Naive thymus-derived CD8-positive, alpha-beta T cell (primary cell): Measurements from ENCODE around the gene SARNP. TPM values are rescaled to one million over a fixed set of nuclear protein-coding genes. Genes with fewer than 3 reads are reported as not detected.
A peak's percentile ranks its signal among the peaks of the same experiment; 100 is the strongest.

Experiments
- ATAC-seq, 2 donors: fragments of 150-1000 bp; cut with Tn5 transposase in 1 of 2; sonication (Bioruptor Pico), chemical (Tn5 transposase) in 1 of 2; 1 replicate in 1 of 2; 2 replicates in 1 of 2; pipeline ENCODE4 v1.10.0; 2021; ENCODE audit warnings: mild to moderate bottlenecking in 2 of 2, moderate library complexity in 2 of 2
- POLR2A ChIA-PET: fragments of 350-600 bp; sonication (Branson Sonifier 250); formaldehyde crosslinking; loops from one replicate; lab custom pipeline; 2021; ENCODE audit warnings: antibody characterized with exemption; lab: Charles Lee
- DNase-seq, 10 donors: peaks; one replicate each; pipeline versions ENCODE4 v3.0.0 to v3.0.0-alpha.2; 2020 to 2022
- H3K27ac Mint-ChIP-seq, 10 donors: one replicate each; pipeline ENCODE4 v1.8.0; 2020 to 2022; ENCODE audit warnings: mild to moderate bottlenecking in 10 of 10, mixed read lengths in 10 of 10, moderate library complexity in 4 of 10, inconsistent platforms in 1 of 10
- H3K27me3 Mint-ChIP-seq, 5 donors: one replicate each; pipeline ENCODE4 v1.8.0; 2021 to 2022; ENCODE audit warnings: mixed read lengths in 5 of 5
- H3K36me3 Mint-ChIP-seq, 3 donors: one replicate each; pipeline ENCODE4 v1.8.0; 2020 to 2022; ENCODE audit warnings: mixed read lengths in 3 of 3, mild to moderate bottlenecking in 2 of 3, inconsistent platforms in 1 of 3
- H3K4me1 Mint-ChIP-seq, 4 donors: one replicate each; pipeline ENCODE4 v1.8.0; 2021 to 2022; ENCODE audit warnings: mixed read lengths in 4 of 4
- H3K4me3 Mint-ChIP-seq, 10 donors: one replicate each; pipeline ENCODE4 v1.8.0; 2020 to 2022; ENCODE audit warnings: mild to moderate bottlenecking in 10 of 10, mixed read lengths in 10 of 10, moderate library complexity in 6 of 10, inconsistent platforms in 1 of 10
- H3K9me3 Mint-ChIP-seq, 9 donors: one replicate each; pipeline ENCODE4 v1.8.0; 2020 to 2022; ENCODE audit warnings: mixed read lengths in 9 of 9, mild to moderate bottlenecking in 3 of 9, inconsistent platforms in 1 of 9, moderate library complexity in 1 of 9
- polyA plus RNA-seq, 3 donors: library from polyadenylated mRNA; unstranded; fragments of 300-500 nt; fragmentation: Illumina TruSeq; gene quantifications; one replicate each; pipeline ENCODE4 v1.2.3, GENCODE V29; 2021
- total RNA-seq, 8 experiments: library from RNA in 2 of 8; stranded (reverse) in 2 of 8; gene quantifications; one replicate each; pipeline ENCODE4 v1.2.3 and lab custom pipeline; 2021 to 2026

The SARNP gene
- total and polyA plus RNA-seq, 5 experiments from 2014 or later: 43.6 to 104 (median 93.6) TPM

DNA sequence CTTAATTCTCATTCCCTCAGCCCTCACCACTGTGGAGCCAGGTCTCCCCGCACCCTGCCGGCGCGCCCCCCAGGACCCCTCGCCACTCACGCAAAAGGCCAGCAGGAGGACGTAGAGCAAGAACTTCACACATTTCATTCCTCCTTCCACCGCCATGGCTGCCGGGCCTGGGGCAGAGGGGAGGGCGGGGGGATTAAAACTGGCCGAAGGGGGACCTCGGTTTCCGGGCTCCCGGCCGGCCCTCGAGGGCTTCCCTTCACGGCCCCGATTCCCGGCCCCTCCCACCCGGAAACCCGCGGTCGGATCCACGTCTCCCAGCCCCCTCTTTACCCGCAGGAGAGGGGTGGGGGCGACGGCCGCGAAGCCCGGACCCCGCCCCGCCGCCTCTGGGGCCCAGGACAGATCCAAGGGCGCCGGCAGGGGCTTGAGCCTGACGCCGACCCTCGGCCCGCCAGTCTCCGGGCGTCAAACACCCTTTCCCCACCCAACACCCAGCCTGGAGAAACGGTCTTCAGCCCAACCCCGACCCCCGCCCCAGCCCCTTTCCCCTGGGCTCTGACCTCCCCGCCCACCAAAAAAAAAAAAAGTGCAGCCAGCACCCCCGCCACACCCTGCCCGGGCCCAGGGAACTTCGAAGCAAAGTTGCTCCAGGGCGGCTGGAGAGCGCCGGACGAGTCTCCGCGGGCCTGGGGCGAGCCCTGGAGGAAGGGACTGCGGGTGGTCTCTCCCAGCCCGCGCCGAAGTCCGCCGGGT lies 89.2 kb downstream of the SARNP start:
- Mint-ChIP-seq H3K4me1 (peaks cover 30 to 59% (median 48%) of the 10 kb centered on the region in 4 donors), H3K4me3 (peak overlapping the region; percentile 64 to 95 (median 79)), H3K27me3 (no peaks in the 10 kb centered on the region), H3K27ac (peak overlapping the region in 7 of 10 donors; percentile 60 to 94 (median 82)), H3K36me3 (peaks cover 0 to 13% (median 0%) of the 10 kb centered on the region in 3 donors), H3K9me3 (no peaks in the 10 kb centered on the region)
- POLR2A ChIA-PET: interaction anchor here (0.8 to 2.7 kb wide), 7 partner anchors 10 to 388 kb away, joined by 3 to 32 read pairs (median 19); partner anchors contain the start of genes BLOC1S1, GDF11, ORMDL2 and RDH5
- ATAC-seq (peak; percentile 1 to 10), DNase-seq (peak in 1 of 10 donors; percentile 23)

DNA sequence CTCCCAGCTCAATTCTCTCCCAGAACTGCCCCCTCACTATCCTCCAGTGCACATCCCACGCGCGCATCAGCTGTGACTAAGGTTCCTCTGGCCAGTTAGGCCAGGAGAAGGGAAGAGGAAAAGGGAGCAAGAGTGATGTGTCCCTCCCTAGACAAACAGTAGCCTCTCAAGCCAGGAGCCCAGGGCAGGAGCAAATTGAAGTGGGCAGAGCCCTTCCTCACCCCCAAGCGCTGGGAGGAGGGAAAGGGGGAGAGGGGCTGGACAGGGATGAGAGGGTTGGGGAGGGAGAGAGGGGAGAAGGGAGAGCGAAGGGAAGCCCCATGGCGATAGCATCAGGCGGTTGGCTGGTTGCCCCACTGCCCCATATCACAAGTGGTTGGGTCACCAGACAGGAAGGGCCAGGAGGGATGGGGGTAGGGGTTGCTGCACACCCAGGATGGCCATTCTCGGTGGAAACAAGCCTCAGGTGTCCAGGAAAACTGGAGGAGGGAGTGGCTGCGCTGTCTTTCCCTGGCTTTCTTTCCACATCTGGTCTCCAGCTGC lies 89.8 kb downstream of the SARNP start:
- Mint-ChIP-seq H3K4me1 (peaks cover 30 to 58% (median 48%) of the 10 kb centered on the region in 4 donors), H3K27me3 (no peaks in the 10 kb centered on the region), H3K4me3 (peak overlapping the region; percentile 74 to 88 (median 77)), H3K36me3 (peaks cover 0 to 13% (median 0%) of the 10 kb centered on the region in 3 donors), H3K9me3 (no peaks in the 10 kb centered on the region), H3K27ac (peak overlapping the region; percentile 45 to 94 (median 86))
- no peak for ATAC-seq
- POLR2A ChIA-PET: interaction anchor here (0.6 to 1.2 kb wide), 3 partner anchors 10 to 1309 kb away, joined by 3 to 5 read pairs (median 3); partner anchors contain the start of gene BLOC1S1
- no peak for DNase-seq

DNA sequence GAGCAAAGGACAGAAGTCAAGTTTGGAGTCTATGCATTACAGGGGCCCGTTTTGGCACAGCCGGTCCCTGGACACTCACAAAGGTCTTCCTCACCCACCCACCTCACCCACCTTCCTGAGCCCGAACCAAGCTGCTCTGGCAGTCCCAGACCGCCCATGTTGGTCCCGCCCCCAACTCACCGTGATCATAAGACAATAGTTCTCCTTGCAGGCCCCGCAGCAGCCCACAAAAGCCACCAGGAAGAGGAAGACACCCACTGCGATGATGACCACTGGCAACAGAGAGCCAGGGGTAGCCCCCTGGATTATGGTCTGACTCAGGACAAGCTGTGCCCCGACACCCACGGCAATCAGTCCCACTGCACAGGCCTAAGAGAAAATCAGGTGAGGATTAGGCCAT lies 90.6 kb downstream of the SARNP start:
- ATAC-seq (no peak), DNase-seq (no peak)
- peak overlapping the region; percentile 45 to 94 (median 86) for H3K27ac Mint-ChIP-seq
- H3K36me3 Mint-ChIP-seq: peaks cover 0 to 13% (median 0%) of the 10 kb centered on the region in 3 donors
- peaks cover 30 to 51% (median 48%) of the 10 kb centered on the region in 4 donors for H3K4me1 Mint-ChIP-seq
- no peaks in the 10 kb centered on the region for H3K9me3 Mint-ChIP-seq
- no peaks in the 10 kb centered on the region for H3K27me3 Mint-ChIP-seq
- H3K4me3 Mint-ChIP-seq: peak overlapping the region; percentile 74 to 88 (median 77)
- POLR2A ChIA-PET: interaction anchor here (0.6 to 1.2 kb wide), 2 partner anchors 10 to 1308 kb away, joined by 3 to 5 read pairs; no protein-coding TSS in a partner anchor

DNA sequence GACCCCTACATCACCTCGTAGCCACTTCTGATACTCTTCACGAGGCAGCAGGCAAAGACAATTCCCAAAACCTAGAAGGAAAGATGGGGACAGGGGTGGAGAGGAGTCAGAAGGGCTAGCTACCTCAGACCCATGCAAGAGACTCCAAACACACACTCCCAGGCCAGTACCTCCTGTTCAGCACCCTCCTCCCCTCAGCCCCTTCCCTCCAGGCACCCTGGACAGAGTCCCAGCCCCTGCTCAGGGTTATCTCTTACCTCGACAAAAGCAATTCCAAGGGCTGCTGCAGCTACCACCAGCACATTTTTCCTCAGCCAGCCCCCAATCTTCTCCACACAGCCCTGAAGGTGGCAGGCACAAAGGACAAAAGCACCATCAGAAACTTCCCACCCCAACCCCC lies 92.0 kb downstream of the SARNP start:
- Mint-ChIP-seq H3K9me3 (no peaks in the 10 kb centered on the region), H3K36me3 (peaks cover 0 to 13% (median 0%) of the 10 kb centered on the region in 3 donors), H3K4me1 (peaks cover 27 to 51% (median 42%) of the 10 kb centered on the region in 4 donors), H3K27me3 (no peaks in the 10 kb centered on the region), H3K4me3 (no peak overlapping the region), H3K27ac (peak overlapping the region in 7 of 10 donors; percentile 35 to 81 (median 62))
- ATAC-seq (no peak), DNase-seq (no peak)
- POLR2A ChIA-PET: interaction anchor here (1.2 to 2.9 kb wide), 2 partner anchors 9 to 12 kb away, joined by 4 to 22 read pairs; no protein-coding TSS in a partner anchor

DNA sequence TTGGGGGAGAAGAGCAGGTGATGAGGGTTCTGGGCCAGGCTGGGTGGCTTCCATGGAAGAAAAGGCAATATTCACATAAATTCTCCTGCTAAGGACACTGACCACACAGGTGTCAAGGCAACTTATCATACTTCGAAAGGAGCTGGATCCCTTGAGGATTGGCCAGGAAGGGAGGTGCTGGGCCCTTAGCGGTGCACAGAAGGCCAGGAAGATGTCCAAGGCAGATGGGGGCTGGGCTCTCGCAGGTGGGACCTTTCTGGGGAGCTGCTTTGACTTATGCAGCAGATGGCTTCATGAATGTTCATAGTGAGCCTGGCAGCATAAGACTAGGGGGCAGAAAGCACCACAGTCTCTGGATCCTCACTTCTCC lies 92.6 kb downstream of the SARNP start:
- Mint-ChIP-seq H3K27ac (peak overlapping the region; percentile 6 to 89 (median 72)), H3K9me3 (no peaks in the 10 kb centered on the region), H3K4me3 (peak overlapping the region in 3 of 10 donors; percentile 21 to 38 (median 30)), H3K36me3 (peaks cover 0 to 13% (median 0%) of the 10 kb centered on the region in 3 donors), H3K4me1 (peaks cover 20 to 48% (median 37%) of the 10 kb centered on the region in 4 donors), H3K27me3 (no peaks in the 10 kb centered on the region)
- DNase-seq (no peak), ATAC-seq (no peak)
- POLR2A ChIA-PET: interaction anchor here (1.0 to 2.9 kb wide), 3 partner anchors 8 to 92 kb away, joined by 3 to 22 read pairs (median 4); partner anchors contain the start of gene SARNP

DNA sequence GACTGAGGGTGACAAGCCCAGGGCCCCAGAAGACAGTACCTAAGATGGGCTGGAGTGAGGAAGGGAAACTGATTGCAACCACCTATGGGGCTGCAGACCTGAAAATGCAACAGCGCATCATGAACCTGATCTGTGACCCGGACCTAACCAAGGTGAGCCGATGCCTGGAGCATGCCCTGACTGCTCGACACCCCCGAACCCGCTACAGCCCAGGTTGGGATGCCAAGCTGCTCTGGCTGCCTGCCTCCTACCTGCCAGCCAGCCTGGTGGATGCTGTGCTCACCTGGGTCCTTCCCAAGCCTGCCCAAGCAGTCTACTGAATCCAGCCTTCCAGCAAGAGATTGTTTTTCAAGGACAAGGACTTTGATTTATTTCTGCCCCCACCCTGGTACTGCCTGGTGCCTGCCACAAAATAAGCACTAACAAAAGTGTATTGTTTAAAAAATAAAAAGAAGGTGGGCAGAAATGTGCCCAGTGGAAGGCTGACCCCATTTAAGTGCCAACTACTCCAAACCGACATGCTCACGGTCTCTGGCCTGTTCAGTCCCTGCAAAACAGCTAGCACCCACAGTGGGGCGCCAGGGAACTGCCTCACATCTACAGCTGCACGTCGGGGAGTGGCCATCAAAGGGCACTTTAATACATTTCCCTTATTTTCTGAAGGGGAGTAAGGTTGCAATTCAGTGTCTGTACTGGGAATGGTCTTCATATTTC lies 93.1 kb downstream of the SARNP start:
- H3K4me3 Mint-ChIP-seq: peak overlapping the region in 3 of 10 donors; percentile 21 to 38 (median 30)
- H3K27ac Mint-ChIP-seq: peak overlapping the region; percentile 3 to 89 (median 72)
- no peaks in the 10 kb centered on the region for H3K27me3 Mint-ChIP-seq
- H3K36me3 Mint-ChIP-seq: peaks cover 0 to 13% (median 0%) of the 10 kb centered on the region in 3 donors
- H3K4me1 Mint-ChIP-seq: peaks cover 16 to 43% (median 34%) of the 10 kb centered on the region in 4 donors
- ATAC-seq (peak; percentile 45 to 65), DNase-seq (peak in 9 of 10 donors; percentile 30 to 82 (median 54))
- no peaks in the 10 kb centered on the region for H3K9me3 Mint-ChIP-seq
- POLR2A ChIA-PET: interaction anchor here (1.0 to 2.9 kb wide), 2 partner anchors 13 to 93 kb away, joined by 3 to 22 read pairs; partner anchors contain the start of gene SARNP

DNA sequence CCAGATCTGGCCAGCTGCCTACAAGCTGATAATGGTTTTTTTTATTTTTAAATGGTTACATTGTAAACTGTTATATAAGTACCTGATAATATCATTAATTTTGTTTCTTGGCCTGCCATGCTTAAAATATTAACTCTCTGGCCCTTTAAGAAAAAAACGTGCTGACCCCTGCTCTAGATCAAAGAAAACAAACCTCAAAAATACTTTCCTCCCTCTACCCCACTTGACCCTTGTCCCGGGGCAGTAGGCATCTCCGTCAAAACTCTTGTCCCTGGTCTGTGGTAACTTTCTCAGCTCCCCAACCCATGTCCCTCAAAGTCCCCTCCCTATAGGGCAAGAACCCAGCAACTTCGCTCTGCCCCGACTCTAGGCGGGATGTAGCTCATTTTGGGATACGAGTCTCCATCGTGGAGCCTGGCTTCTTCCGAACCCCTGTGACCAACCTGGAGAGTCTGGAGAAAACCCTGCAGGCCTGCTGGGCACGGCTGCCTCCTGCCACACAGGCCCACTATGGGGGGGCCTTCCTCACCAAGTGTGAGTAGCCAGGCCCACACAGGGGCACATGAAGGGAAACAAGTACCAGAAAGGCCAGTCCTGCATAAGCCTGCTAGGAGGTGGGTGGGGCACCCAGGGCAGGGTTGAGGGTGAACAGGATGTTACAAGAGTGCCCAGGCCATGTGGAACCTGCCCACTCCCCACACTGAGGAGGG lies 93.9 kb downstream of the SARNP start:
- no peaks in the 10 kb centered on the region for H3K9me3 Mint-ChIP-seq
- POLR2A ChIA-PET: interaction anchor here (0.6 to 2.9 kb wide), 2 partner anchors 14 to 106 kb away, joined by 4 to 22 read pairs; partner anchors contain the start of gene DNAJC14
- peak overlapping the region in 4 of 10 donors; percentile 1 to 61 (median 46) for H3K27ac Mint-ChIP-seq
- DNase-seq: no peak
- ATAC-seq: no peak
- peaks cover 16 to 46% (median 33%) of the 10 kb centered on the region in 4 donors for H3K4me1 Mint-ChIP-seq
- H3K36me3 Mint-ChIP-seq: peaks cover 0 to 13% (median 0%) of the 10 kb centered on the region in 3 donors
- peak overlapping the region in 1 of 10 donors; percentile 11 for H3K4me3 Mint-ChIP-seq
- H3K27me3 Mint-ChIP-seq: no peaks in the 10 kb centered on the region

DNA sequence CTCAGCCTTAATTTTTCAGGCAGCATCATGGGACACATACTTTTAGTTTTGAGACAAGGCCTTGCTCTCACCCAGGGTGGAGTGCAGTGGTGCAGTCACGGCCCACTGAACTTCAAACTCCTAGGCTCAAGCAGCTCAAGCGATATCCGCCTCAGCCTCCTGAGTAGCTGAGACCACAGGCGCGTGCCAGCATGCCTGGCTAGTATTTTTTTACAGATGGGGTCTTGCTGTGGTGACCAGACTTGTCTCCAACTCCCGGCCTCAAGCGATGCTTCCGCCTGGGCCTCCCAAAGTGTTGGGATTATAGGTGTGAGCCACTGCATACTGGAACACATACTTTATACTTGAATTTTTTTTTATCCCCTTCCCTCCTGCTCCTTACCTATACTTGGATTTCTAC lies 94.6 kb downstream of the SARNP start:
- POLR2A ChIA-PET: interaction anchor here (0.6 to 1.0 kb wide), 2 partner anchors 16 to 107 kb away, joined by 4 to 5 read pairs; partner anchors contain the start of gene DNAJC14
- ATAC-seq: no peak

DNA sequence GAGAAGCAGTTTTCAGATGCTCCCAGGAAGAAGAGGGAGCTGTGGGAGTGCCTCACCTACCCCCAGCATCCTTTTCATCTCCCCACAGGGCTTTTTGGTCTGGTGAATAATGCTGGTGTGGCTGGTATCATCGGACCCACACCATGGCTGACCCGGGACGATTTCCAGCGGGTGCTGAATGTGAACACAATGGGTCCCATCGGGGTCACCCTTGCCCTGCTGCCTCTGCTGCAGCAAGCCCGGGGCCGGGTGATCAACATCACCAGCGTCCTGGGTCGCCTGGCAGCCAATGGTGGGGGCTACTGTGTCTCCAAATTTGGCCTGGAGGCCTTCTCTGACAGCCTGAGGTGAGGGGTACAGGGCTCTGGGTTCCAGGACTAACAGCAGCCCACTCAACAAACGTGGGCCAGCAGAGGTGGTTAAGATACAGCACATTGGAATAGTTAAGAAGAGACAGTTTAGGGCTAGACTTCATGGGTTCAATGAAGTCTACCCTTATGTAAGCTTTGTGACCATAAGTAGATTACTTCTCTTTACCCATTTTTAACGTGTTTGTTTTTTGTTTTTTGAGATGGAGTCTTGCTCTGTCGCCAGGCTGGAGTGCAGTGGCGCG lies 95.8 kb downstream of the SARNP start:
- Mint-ChIP-seq H3K27me3 (no peaks in the 10 kb centered on the region), H3K9me3 (no peaks in the 10 kb centered on the region), H3K27ac (peak overlapping the region in 1 of 10 donors; percentile 15), H3K4me1 (peaks cover 13 to 49% (median 36%) of the 10 kb centered on the region in 4 donors), H3K4me3 (no peak overlapping the region), H3K36me3 (peaks cover 0 to 12% (median 0%) of the 10 kb centered on the region in 3 donors)
- POLR2A ChIA-PET: interaction anchor here (0.9 to 1.1 kb wide), 2 partner anchors 8 to 102 kb away, joined by 3 to 5 read pairs; partner anchors contain the start of gene CD63
- DNase-seq (no peak), ATAC-seq (no peak)

More for the DNA sequence above, 94.6 kb downstream of the SARNP start:
- Mint-ChIP-seq H3K4me3 (no peak overlapping the region), H3K27ac (peak overlapping the region in 3 of 10 donors; percentile 3 to 75 (median 72)), H3K36me3 (peaks cover 0 to 13% (median 0%) of the 10 kb centered on the region in 3 donors), H3K9me3 (no peaks in the 10 kb centered on the region), H3K4me1 (peaks cover 18 to 47% (median 36%) of the 10 kb centered on the region in 4 donors), H3K27me3 (no peaks in the 10 kb centered on the region)
- DNase-seq: no peak

DNA sequence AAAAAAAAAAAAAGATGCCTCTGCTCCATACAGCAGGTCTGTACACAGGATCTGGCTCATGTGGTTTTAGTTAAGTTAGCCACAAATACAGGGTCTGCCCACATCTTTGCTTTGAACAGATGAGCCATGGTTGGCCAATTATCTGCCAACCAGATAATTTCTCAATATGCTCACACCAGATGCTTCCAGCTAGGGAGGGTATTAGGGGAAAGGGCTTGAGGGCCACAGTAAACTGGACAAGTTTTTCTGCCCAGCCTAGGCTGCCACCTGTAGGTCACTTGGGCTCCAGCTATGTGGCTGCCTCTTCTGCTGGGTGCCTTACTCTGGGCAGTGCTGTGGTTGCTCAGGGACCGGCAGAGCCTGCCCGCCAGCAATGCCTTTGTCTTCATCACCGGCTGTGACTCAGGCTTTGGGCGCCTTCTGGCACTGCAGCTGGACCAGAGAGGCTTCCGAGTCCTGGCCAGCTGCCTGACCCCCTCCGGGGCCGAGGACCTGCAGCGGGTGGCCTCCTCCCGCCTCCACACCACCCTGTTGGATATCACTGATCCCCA lies 96.6 kb downstream of the SARNP start:
- DNase-seq: no peak
- H3K4me3 Mint-ChIP-seq: no peak overlapping the region
- peaks cover 0 to under 1% (median 0%) of the 10 kb centered on the region in 5 donors for H3K27me3 Mint-ChIP-seq
- no peak for ATAC-seq
- POLR2A ChIA-PET: interaction anchor here (0.9 to 4.0 kb wide), 3 partner anchors 9 to 17 kb away, joined by 3 to 23 read pairs (median 5); partner anchors contain the start of gene CD63
- H3K9me3 Mint-ChIP-seq: no peaks in the 10 kb centered on the region
- H3K36me3 Mint-ChIP-seq: peaks cover 0 to 10% (median under 1%) of the 10 kb centered on the region in 3 donors
- peak overlapping the region in 1 of 10 donors; percentile 40 for H3K27ac Mint-ChIP-seq
- H3K4me1 Mint-ChIP-seq: peaks cover 14 to 51% (median 40%) of the 10 kb centered on the region in 4 donors
